H1 (cell line): ENCODE measurements around the gene DGUOK. TPM values are rescaled to one million over a fixed set of nuclear protein-coding genes. Genes with fewer than 3 reads are reported as not detected.

Source experiments
- CTCF ChIA-PET: fragments of 300-600 bp; sonication (Branson Sonifier 250); formaldehyde crosslinking; loops from one replicate; lab custom pipeline; 2021; ENCODE audit not compliant: partially characterized antibody; lab: Charles Lee
- POLR2A ChIA-PET: fragments of 300-600 bp; sonication (Branson Sonifier 250); formaldehyde crosslinking; loops from one replicate; lab custom pipeline; 2021; ENCODE audit warnings: inconsistent platforms; ENCODE audit not compliant: partially characterized antibody; lab: Charles Lee
- DNase-seq, 2 experiments: peaks; one replicate each; pipeline versions ENCODE4 v3.0.0 to v3.0.0-alpha.2; 2010 to 2022; ENCODE audit warnings: low spot score in 2 of 2, low read depth in 1 of 2, mixed read lengths in 1 of 2
- FAIRE-seq: peaks from 2 replicates; lab custom pipeline; 2011; peaks lifted over from hg19 to GRCh38; lab: Jason Lieb, UNC
- H2AFZ ChIP-seq: 2 replicates; pipeline ENCODE4 v1.8.1; 2012; ENCODE audit warnings: low read length, inconsistent platforms
- H2AK5ac ChIP-seq: 2 replicates; pipeline ENCODE4 v1.6.1; 2013; ENCODE audit warnings: low read depth, low read length
- H2BK120ac ChIP-seq: replicated peaks from 2 replicates; pipeline ENCODE3; 2013; ENCODE audit warnings: low read depth, low read length, inconsistent platforms
- H2BK12ac ChIP-seq: 2 replicates; pipeline ENCODE4 v1.6.1; 2013; ENCODE audit warnings: low read depth, low read length
- H2BK15ac ChIP-seq: 2 replicates; pipeline ENCODE4 v1.6.1; 2013; ENCODE audit warnings: low read length
- H2BK20ac ChIP-seq: 2 replicates; pipeline ENCODE4 v1.6.1; 2013; ENCODE audit warnings: low read length
- H2BK5ac ChIP-seq: 2 replicates; pipeline ENCODE4 v1.6.1; 2013; ENCODE audit warnings: low read depth, low read length
- H3K14ac ChIP-seq: 2 replicates; pipeline ENCODE4 v1.6.1; 2013; ENCODE audit warnings: inconsistent platforms; ENCODE audit not compliant: insufficient read length
- H3K18ac ChIP-seq: 2 replicates; pipeline ENCODE4 v1.6.1; 2013; ENCODE audit warnings: low read length; ENCODE audit errors: extremely low read depth
- H3K23ac ChIP-seq: 2 replicates; pipeline ENCODE4 v1.6.1; 2013; ENCODE audit warnings: inconsistent platforms; ENCODE audit not compliant: insufficient read length
- H3K23me2 ChIP-seq: 2 replicates; pipeline ENCODE4 v1.6.1; 2013; ENCODE audit warnings: low read depth, low read length
- H3K27ac ChIP-seq: 2 replicates; pipeline ENCODE4 v1.6.1; 2011; ENCODE audit warnings: low read depth, low read length, inconsistent platforms
- H3K27me3 ChIP-seq, 4 experiments: replicated peaks in 1 of 4; 1 replicate in 1 of 4; 2 replicates in 3 of 4; pipeline versions ENCODE4 v1.6.1 to v1.8.1; 2011 to 2013; ENCODE audit warnings: low read length in 3 of 4, mild to moderate bottlenecking in 3 of 4, inconsistent platforms in 2 of 4, mixed read lengths in 2 of 4, moderate library complexity in 1 of 4; ENCODE audit not compliant: control insufficient read depth in 3 of 4, insufficient read depth in 3 of 4; ENCODE audit errors: extremely low read depth in 1 of 4
- H3K36me3 ChIP-seq, 4 experiments: 2 replicates each; pipeline versions ENCODE4 v1.6.1 to v1.8.1; 2011 to 2013; ENCODE audit warnings: mild to moderate bottlenecking in 4 of 4, low read length in 3 of 4, moderate library complexity in 2 of 4, control low read depth in 1 of 4, inconsistent platforms in 1 of 4; ENCODE audit not compliant: insufficient read depth in 4 of 4, control insufficient read depth in 2 of 4
- H3K4ac ChIP-seq: replicated peaks from 2 replicates; pipeline ENCODE3; 2013; ENCODE audit warnings: low read length, low read depth, mixed read lengths, inconsistent platforms; ENCODE audit not compliant: insufficient read length
- H3K4me1 ChIP-seq, 4 experiments: replicated peaks in 1 of 4; 1 replicate in 1 of 4; 2 replicates in 3 of 4; pipeline versions ENCODE4 v1.6.1 to v1.8.1; 2011 to 2013; ENCODE audit warnings: low read length in 3 of 4, inconsistent platforms in 2 of 4, mixed read lengths in 1 of 4; ENCODE audit not compliant: insufficient read depth in 4 of 4, control insufficient read depth in 3 of 4
- H3K4me2 ChIP-seq, 2 experiments: 2 replicates each; pipeline versions ENCODE4 v1.6.1 to v1.8.1; 2011 to 2013; ENCODE audit warnings: low read depth in 2 of 2, low read length in 2 of 2, control low read depth in 1 of 2, inconsistent platforms in 1 of 2, mild to moderate bottlenecking in 1 of 2; ENCODE audit not compliant: insufficient read depth in 1 of 2
- H3K4me3 ChIP-seq, 4 experiments: fragments of 200-600, 300-600 bp in 1 of 4; sonication (generic), shearing (Covaris generic), sonication (Bioruptor Twin) in 1 of 4; 2 replicates each; pipeline versions ENCODE4 v1.5.1 to v1.8.1; 2011 to 2016; ENCODE audit warnings: low read length in 4 of 4, low read depth in 3 of 4, control low read depth in 2 of 4, inconsistent platforms in 2 of 4, mild to moderate bottlenecking in 2 of 4, mixed read lengths in 1 of 4, moderate library complexity in 1 of 4; ENCODE audit not compliant: insufficient read depth in 2 of 4; ENCODE audit errors: extremely low read depth in 1 of 4
- H3K56ac ChIP-seq: replicated peaks from 2 replicates; pipeline ENCODE3; 2013; ENCODE audit warnings: low read depth, mild to moderate bottlenecking, mixed read lengths, low read length, inconsistent platforms; ENCODE audit not compliant: insufficient read length
- H3K79me1 ChIP-seq: 2 replicates; pipeline ENCODE4 v1.6.1; 2013; ENCODE audit warnings: low read depth, low read length, control low read depth
- H3K79me2 ChIP-seq, 2 experiments: 2 replicates each; pipeline versions ENCODE4 v1.6.1 to v1.8.1; 2012 to 2013; ENCODE audit warnings: low read length in 2 of 2, mild to moderate bottlenecking in 2 of 2, inconsistent platforms in 1 of 2; ENCODE audit not compliant: insufficient read depth in 2 of 2, control insufficient read depth in 1 of 2
- H3K9ac ChIP-seq, 4 experiments: replicated peaks in 1 of 4; 1 replicate in 1 of 4; 2 replicates in 3 of 4; pipeline versions ENCODE4 v1.6.1 to v1.8.1; 2011 to 2013; ENCODE audit warnings: low read depth in 3 of 4, low read length in 3 of 4, control low read depth in 2 of 4, mild to moderate bottlenecking in 2 of 4, moderate library complexity in 2 of 4, inconsistent platforms in 1 of 4; ENCODE audit errors: extremely low read depth in 1 of 4
- H3K9me3 ChIP-seq, 2 experiments: 2 replicates each; pipeline versions ENCODE4 v1.6.1 to v1.8.1; 2012 to 2013; ENCODE audit warnings: mild to moderate bottlenecking in 2 of 2, moderate library complexity in 2 of 2, control low read depth in 1 of 2, inconsistent platforms in 1 of 2, low read depth in 1 of 2, low read length in 1 of 2, mixed read lengths in 1 of 2; ENCODE audit not compliant: insufficient read depth in 2 of 2
- H4K20me1 ChIP-seq, 2 experiments: replicated peaks in 1 of 2; 2 replicates each; pipeline versions ENCODE3 to v1.8.1; 2011 to 2013; ENCODE audit warnings: inconsistent platforms in 2 of 2, low read length in 2 of 2, mild to moderate bottlenecking in 1 of 2; ENCODE audit not compliant: insufficient read depth in 2 of 2, control insufficient read depth in 1 of 2
- H4K5ac ChIP-seq: 2 replicates; pipeline ENCODE4 v1.6.1; 2013; ENCODE audit warnings: low read length, low read depth, mixed read lengths, inconsistent platforms; ENCODE audit not compliant: insufficient read length
- H4K8ac ChIP-seq: 2 replicates; pipeline ENCODE4 v1.8.0; 2013; ENCODE audit warnings: mild to moderate bottlenecking, moderate library complexity, low read length, inconsistent platforms; ENCODE audit not compliant: insufficient read depth; ENCODE audit errors: extremely low read depth
- H4K91ac ChIP-seq: replicated peaks from 2 replicates; pipeline ENCODE3; 2013; ENCODE audit warnings: low read length, mixed read lengths, inconsistent platforms; ENCODE audit not compliant: insufficient read length
- BCL11A ChIP-seq, 2 experiments: IDR thresholded peaks; one replicate each; pipeline ENCODE4 v1.6.1; 2011; ENCODE audit warnings: low read depth in 2 of 2, low read length in 2 of 2, mild to moderate bottlenecking in 2 of 2
- EP300 ChIP-seq, 2 experiments: IDR thresholded peaks; 1 replicate in 1 of 2; 2 replicates in 1 of 2; pipeline ENCODE4 v1.6.1; 2011 to 2012; ENCODE audit warnings: low read depth in 2 of 2, low read length in 2 of 2, mild to moderate bottlenecking in 2 of 2, borderline replicate concordance in 1 of 2, inconsistent platforms in 1 of 2, moderate library complexity in 1 of 2
- GABPA ChIP-seq: IDR thresholded peaks from 2 replicates; pipeline ENCODE4 v1.6.1; 2011; ENCODE audit warnings: mild to moderate bottlenecking, low read length, moderate library complexity, borderline replicate concordance; ENCODE audit not compliant: insufficient read depth
- JUN ChIP-seq: IDR thresholded peaks from 2 replicates; pipeline ENCODE4 v1.6.1; 2011; ENCODE audit warnings: low read depth, mild to moderate bottlenecking, improper control_type of control experiment, low read length
- KDM1A ChIP-seq: fragments of 200-600, 300-600 bp; sonication (generic); IDR thresholded peaks from 2 replicates; pipeline ENCODE4 v1.7.1; 2016; ENCODE audit warnings: mild to moderate bottlenecking, low read length, borderline replicate concordance
- RAD21 ChIP-seq, 2 experiments: IDR thresholded peaks in 1 of 2; conservative IDR thresholded peaks in 1 of 2; 2 replicates each; pipeline ENCODE4 v1.6.1; 2011; ENCODE audit warnings: low read depth in 2 of 2, low read length in 2 of 2, improper control_type of control experiment in 1 of 2, inconsistent platforms in 1 of 2, mild to moderate bottlenecking in 1 of 2, moderate library complexity in 1 of 2
- RFX5 ChIP-seq: IDR thresholded peaks from 2 replicates; pipeline ENCODE4 v1.6.1; 2011; ENCODE audit warnings: low read depth, low read length, improper control_type of control experiment, borderline replicate concordance
- SRF ChIP-seq: IDR thresholded peaks from 2 replicates; pipeline ENCODE4 v1.6.1; 2011; ENCODE audit warnings: mild to moderate bottlenecking, low read depth, low read length, moderate library complexity
- TAF1 ChIP-seq: IDR thresholded peaks from 2 replicates; pipeline ENCODE4 v1.6.1; 2011; ENCODE audit warnings: mild to moderate bottlenecking, low read depth, low read length
- TAF7 ChIP-seq: optimal IDR thresholded peaks from 2 replicates; pipeline ENCODE3; 2011; ENCODE audit warnings: low read depth, mild to moderate bottlenecking, inconsistent platforms, low read length, moderate library complexity, borderline replicate concordance
- TCF12 ChIP-seq: IDR thresholded peaks from 2 replicates; pipeline ENCODE4 v1.6.1; 2011; ENCODE audit warnings: low read depth, mild to moderate bottlenecking, low read length
- WGBS, 2 experiments: shearing (Covaris generic) in 1 of 2; methylation state at CpG; one replicate each; pipeline versions ENCODE4 v1.1.6 to v1.1.7; 2013 to 2015; ENCODE audit warnings: low lambda C conversion rate in 2 of 2, mixed read lengths in 2 of 2, inconsistent platforms in 1 of 2, low coverage in 1 of 2, missing lambda C conversion rate in 1 of 2; ENCODE audit not compliant: insufficient replicate concordance in 2 of 2, insufficient coverage in 1 of 2, insufficient read length in 1 of 2; ENCODE audit errors: extremely low coverage in 1 of 2, missing lambda C conversion rate in 1 of 2; 5-methylcytosine and 5-hydroxymethylcytosine counted together
- polyA plus RNA-seq, 7 experiments: library from polyadenylated mRNA; depleted of rRNA in 3 of 7; stranded (reverse) in 5 of 7; unstranded in 2 of 7; fragments of >200 nt in 5 of 7; fragments of 200-250 nt in 2 of 7; gene quantifications; 1 replicate in 5 of 7; 2 replicates in 1 of 7; 4 replicates in 1 of 7; pipeline versions ENCODE4 v1.2.1 to v1.2.3, GENCODE V29; 2011 to 2013; ENCODE audit warnings: missing spikeins in 2 of 7, mixed read lengths in 2 of 7
- total RNA-seq: library from RNA; stranded (reverse); fragmentation: NEBNext Ultra II Directional; extraction: Animal tissue kit (Norgen Biotek cat#: 25700); gene quantifications from 2 replicates; pipeline ENCODE4 v1.2.1, GENCODE V29; 2021
- TF ChIP-seq, protein P1 (sequence below): IDR thresholded peaks from 2 replicates; pipeline ENCODE4 v1.6.1; 2011; ENCODE audit warnings: low read depth, mild to moderate bottlenecking, low read length; ENCODE audit not compliant: insufficient read depth

The DGUOK gene
- total and polyA plus RNA-seq, 2 of the 8 experiments (the other 6 are each of a cell fraction or from before 2014, with no cell fraction given): 110 to 168 TPM

DNA sequence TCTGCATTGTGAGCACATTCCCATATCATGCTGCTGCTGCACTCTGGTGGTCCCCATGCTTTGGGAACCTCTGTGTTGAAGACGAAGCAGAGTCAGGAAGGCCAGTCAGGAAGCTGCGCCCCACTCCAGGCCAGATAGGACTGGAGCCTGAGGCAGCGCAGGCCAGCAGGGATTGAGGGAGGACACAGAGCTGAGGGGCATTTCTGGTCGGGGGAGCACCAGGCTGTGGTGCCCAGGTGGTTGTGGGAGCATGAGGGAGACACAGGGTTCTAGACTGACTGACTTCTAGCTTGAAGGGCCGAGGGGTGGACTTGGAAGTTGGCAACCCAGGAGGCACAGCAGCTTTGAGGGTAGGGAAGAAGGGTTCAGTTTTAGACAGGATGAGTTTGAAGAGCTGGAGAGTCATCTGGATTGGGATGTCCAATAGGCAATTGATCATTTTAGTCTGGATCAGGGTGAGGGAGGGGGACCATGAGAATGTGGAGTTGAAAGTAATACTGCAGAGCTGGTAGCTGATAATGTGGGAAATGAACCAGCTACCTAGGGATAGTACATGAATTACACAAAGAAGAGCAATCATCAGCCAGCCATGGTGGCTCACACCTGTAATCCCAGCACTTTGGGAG is 35.3 kb upstream of the DGUOK start:
- Histone ChIP-seq H3K79me2 (no peaks in the 10 kb centered on the region), H2BK20ac (no peak overlapping the region), H3K18ac (no peak overlapping the region), H3K27ac (no peak overlapping the region), H2AFZ (no peak overlapping the region), H3K4ac (no peak overlapping the region), H3K4me1 (peaks cover 0 to 7% (median 4%) of the 10 kb centered on the region in 4 experiments; a peak in 4 of 7 replicates), H2BK5ac (no peak overlapping the region), H3K36me3 (no peaks in the 10 kb centered on the region), H3K79me1 (no peaks in the 10 kb centered on the region), H2AK5ac (no peak overlapping the region), H3K4me3 (no peak overlapping the region), H3K56ac (no peak overlapping the region), H4K8ac (no peak overlapping the region), H3K14ac (no peak overlapping the region), H3K9ac (no peak overlapping the region), H2BK120ac (no peak overlapping the region), H3K23me2 (no peaks in the 10 kb centered on the region), H4K91ac (no peak overlapping the region), H2BK15ac (peak overlapping the region; percentile 61; the same call in 1 of the 2 replicates), H3K4me2 (no peak overlapping the region), H2BK12ac (no peak overlapping the region), H4K5ac (no peak overlapping the region), H3K23ac (no peak overlapping the region), H4K20me1 (no peaks in the 10 kb centered on the region), H3K27me3 (no peaks in the 10 kb centered on the region), H3K9me3 (no peaks in the 10 kb centered on the region)
- DNase-seq (no peak), FAIRE-seq (no peak)
- ChIA-PET CTCF (interaction anchor here (0.7 to 2.6 kb wide), 6 partner anchors 10 to 29 kb away, joined by 3 to 9 read pairs (median 4); no protein-coding TSS in a partner anchor), POLR2A (interaction anchor here (0.9 kb wide), 1 partner anchor 36 kb away, joined by 4 read pairs; the partner anchor contains the start of gene DGUOK)
- WGBS, 2 experiments: 89% methylated on average over 5 of the region's 5 CpGs; no CpG with 5 or more reads in 1 of the 2 experiments
- TF ChIP-seq EP300 (IDR thresholded peaks at IDR 0.05; ENCODE audit: borderline replicate concordance in 1 of 2, low read depth in 2 of 2, low read length in 2 of 2) (no peak), TAF1 (no peak), BCL11A (IDR thresholded peaks at IDR 0.05; ENCODE audit: low read depth in 2 of 2, low read length in 2 of 2) (no peak), SRF (no peak), RAD21 (IDR thresholded peaks at IDR 0.05 in 1 of 2, conservative IDR thresholded peaks at IDR 0.05 in 1 of 2; ENCODE audit: low read depth in 2 of 2, low read length in 2 of 2) (no peak), TAF7 (no peak), GABPA (no peak), RFX5 (no peak), TCF12 (no peak), KDM1A (no peak), JUN (no peak)
- TF ChIP-seq, protein P1, sequence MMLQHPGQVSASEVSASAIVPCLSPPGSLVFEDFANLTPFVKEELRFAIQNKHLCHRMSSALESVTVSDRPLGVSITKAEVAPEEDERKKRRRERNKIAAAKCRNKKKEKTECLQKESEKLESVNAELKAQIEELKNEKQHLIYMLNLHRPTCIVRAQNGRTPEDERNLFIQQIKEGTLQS: no peak
